NT2/D1 (cell line): ENCODE data around the gene HOXD10.

Experiments used
- SUZ12 ChIP-seq: IDR thresholded peaks from 2 replicates; pipeline ENCODE4 v1.6.1; 2011; ENCODE audit not compliant: insufficient read length, insufficient read depth; ENCODE audit errors: extremely low read depth
- YY1 ChIP-seq: IDR thresholded peaks from 2 replicates; pipeline ENCODE4 v1.6.1; 2011; ENCODE audit not compliant: insufficient read length, insufficient read depth
- ZNF274 ChIP-seq: IDR thresholded peaks from 2 replicates; pipeline ENCODE4 v1.6.1; 2011; ENCODE audit warnings: mild to moderate bottlenecking, low read depth, low read length

DNA sequence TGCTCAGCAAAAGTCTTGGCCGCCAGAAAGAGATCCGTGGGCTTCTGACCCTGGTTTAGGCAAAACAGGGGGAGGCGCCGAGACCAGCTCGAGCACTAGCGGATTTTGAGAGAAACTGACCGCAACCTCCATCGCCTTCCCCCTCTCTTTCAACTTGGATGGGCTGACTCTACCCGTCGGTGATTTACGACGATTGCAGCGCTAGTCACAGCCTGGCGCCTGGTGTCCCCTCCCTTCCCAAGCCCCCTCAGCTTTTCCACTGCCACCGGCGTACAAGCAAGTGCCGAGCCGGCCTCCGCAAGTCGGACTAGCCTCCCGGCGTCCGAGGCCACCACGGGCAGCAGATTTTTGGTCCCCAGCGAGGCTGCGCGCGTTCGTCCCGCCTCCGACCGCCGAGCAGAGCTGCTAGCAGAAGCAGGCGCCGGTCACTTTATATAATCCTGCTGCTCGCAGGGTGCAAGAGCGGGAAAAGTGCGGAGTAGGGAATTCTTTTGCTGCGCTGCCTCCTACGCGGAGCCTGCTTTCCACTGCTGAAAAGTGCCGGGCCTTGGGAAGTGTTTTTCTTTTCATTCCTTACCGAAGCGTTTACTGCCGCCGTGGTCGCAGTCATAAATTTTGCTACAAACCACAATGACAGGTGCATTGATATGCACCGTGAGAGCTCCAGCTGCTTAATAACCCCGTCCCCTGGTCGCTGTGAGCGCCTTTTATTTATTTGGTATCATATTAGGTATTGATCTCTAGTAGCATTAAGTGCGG lies 48.2 kb downstream of the HOXD10 start:
- TF ChIP-seq YY1 (no peak), ZNF274 (no peak), SUZ12 (peak; percentile 100)
